Stimulated activated CD4-positive, alpha-beta T cell treated with anti-CD3 and anti-CD28 coated beads, Interleukin-2, amount 100 ng/mL, for 4 hours (primary cell): ENCODE measurements around the gene DMGDH.
A peak's percentile ranks its signal among the peaks of the same experiment; 100 is the strongest.

Experiments
- DNase-seq: peaks from one replicate; pipeline ENCODE4 v3.0.0-alpha.2; 2020; ENCODE audit warnings: low read depth

Gene DMGDH

GRCh38 chr5:79062436-79062835, 7.0 kb downstream of the DMGDH start:
- DNase-seq: no peak

- no peak for DNase-seq
Measured at GRCh38 chr5:79059674-79060073, 9.8 kb downstream of the DMGDH start.

GRCh38 chr5:79056847-79057246, 12.6 kb downstream of the DMGDH start:
- no peak for DNase-seq

GRCh38 chr5:79055017-79055416, 14.5 kb downstream of the DMGDH start:
- no peak for DNase-seq

GRCh38 chr5:79053321-79053720, 16.2 kb downstream of the DMGDH start:
- no peak for DNase-seq

- DNase-seq: no peak
Measured at GRCh38 chr5:79050498-79050897, 19.0 kb downstream of the DMGDH start.

GRCh38 chr5:79048437-79048836, 21.0 kb downstream of the DMGDH start:
- no peak for DNase-seq

GRCh38 chr5:79047199-79047598, 22.3 kb downstream of the DMGDH start:
- no peak for DNase-seq

- DNase-seq: no peak
Measured at GRCh38 chr5:79042188-79042587, 27.3 kb downstream of the DMGDH start.

GRCh38 chr5:79036769-79037168, 32.7 kb downstream of the DMGDH start:
- DNase-seq: no peak

- DNase-seq: no peak
Measured at GRCh38 chr5:79035237-79035636, 34.2 kb downstream of the DMGDH start.

- DNase-seq: no peak
Measured at GRCh38 chr5:79032782-79033181, 36.7 kb downstream of the DMGDH start.

- DNase-seq: no peak
Measured at GRCh38 chr5:79032031-79032695, 37.3 kb downstream of the DMGDH start.

GRCh38 chr5:79031485-79031867, 38.0 kb downstream of the DMGDH start:
- DNase-seq: no peak

GRCh38 chr5:79030663-79031484, 38.6 kb downstream of the DMGDH start:
- no peak for DNase-seq

- DNase-seq: peak; percentile 8
Measured at GRCh38 chr5:79025054-79025472, 44.4 kb downstream of the DMGDH start.

GRCh38 chr5:79023947-79024346, 45.5 kb downstream of the DMGDH start:
- no peak for DNase-seq

GRCh38 chr5:79023348-79023747, 46.1 kb downstream of the DMGDH start:
- DNase-seq: no peak

GRCh38 chr5:79022771-79023170, 46.7 kb downstream of the DMGDH start:
- no peak for DNase-seq

- DNase-seq: no peak
Measured at GRCh38 chr5:79021753-79022152, 47.7 kb downstream of the DMGDH start.

- DNase-seq: peak; percentile 11
Measured at GRCh38 chr5:79020861-79021561, 48.5 kb downstream of the DMGDH start.

GRCh38 chr5:79014631-79015030, 54.8 kb downstream of the DMGDH start:
- no peak for DNase-seq

- no peak for DNase-seq
Measured at GRCh38 chr5:79011869-79012268, 57.6 kb downstream of the DMGDH start.
